Osteocyte (in vitro differentiated cells): ENCODE measurements around the gene SEC24C. TPM values are rescaled to one million over a fixed set of nuclear protein-coding genes. Genes with fewer than 3 reads are reported as not detected.

ENCODE experiments used
- DNase-seq: peaks from one replicate; pipeline ENCODE4 v3.0.0; 2021; ENCODE audit warnings: mixed read lengths; ENCODE audit not compliant: unreplicated experiment; ENCODE audit errors: extremely low spot score
- H3K27ac Mint-ChIP-seq: one replicate; pipeline ENCODE4 v1.8.0; 2021; ENCODE audit warnings: mild to moderate bottlenecking, mixed read lengths; ENCODE audit not compliant: unreplicated experiment
- H3K27me3 Mint-ChIP-seq: one replicate; pipeline ENCODE4 v1.8.0; 2021; ENCODE audit warnings: mixed read lengths; ENCODE audit not compliant: unreplicated experiment
- H3K36me3 Mint-ChIP-seq: one replicate; pipeline ENCODE4 v1.8.0; 2021; ENCODE audit warnings: mixed read lengths; ENCODE audit not compliant: unreplicated experiment
- H3K4me1 Mint-ChIP-seq: one replicate; pipeline ENCODE4 v1.8.0; 2021; ENCODE audit warnings: mixed read lengths; ENCODE audit not compliant: unreplicated experiment
- H3K4me3 Mint-ChIP-seq: one replicate; pipeline ENCODE4 v1.8.0; 2021; ENCODE audit warnings: mild to moderate bottlenecking, moderate library complexity, mixed read lengths; ENCODE audit not compliant: unreplicated experiment
- H3K9me3 Mint-ChIP-seq: one replicate; pipeline ENCODE4 v1.8.0; 2021; ENCODE audit warnings: mixed read lengths; ENCODE audit not compliant: unreplicated experiment
- CTCF ChIP-seq: fragments of 200-600 bp; sonication (generic); IDR thresholded peaks from 2 replicates; pipeline ENCODE4 v1.5.0; 2021; ENCODE audit warnings: antibody characterized with exemption, mild to moderate bottlenecking, moderate library complexity
- total RNA-seq: library from RNA; stranded (reverse); gene quantifications from 2 replicates; pipeline ENCODE4 v1.2.1, GENCODE V29; 2021

Gene SEC24C
- total RNA-seq, 1 donor from 2014 or later, result 64.2 TPM

GRCh38 chr10:73816917-73817729 lies 73.0 kb downstream of the SEC24C start:
- no peak for TF ChIP-seq CTCF
- no peaks in the 10 kb centered on the region for H3K27me3 Mint-ChIP-seq
- H3K36me3 Mint-ChIP-seq, result peaks cover 16% of the 10 kb centered on the region
- DNase-seq, result no peak
- peaks cover 12% of the 10 kb centered on the region for H3K4me1 Mint-ChIP-seq
- no peak overlapping the region for H3K4me3 Mint-ChIP-seq
- peak overlapping the region; percentile 6 for H3K27ac Mint-ChIP-seq
- no peaks in the 10 kb centered on the region for H3K9me3 Mint-ChIP-seq

GRCh38 chr10:73817826-73818225 lies 73.7 kb downstream of the SEC24C start:
- Mint-ChIP-seq H3K9me3 (no peaks in the 10 kb centered on the region), H3K4me3 (no peak overlapping the region), H3K27me3 (no peaks in the 10 kb centered on the region), H3K27ac (no peak overlapping the region), H3K36me3 (peaks cover 16% of the 10 kb centered on the region), H3K4me1 (peaks cover 9% of the 10 kb centered on the region)
- DNase-seq, result no peak
- no peak for TF ChIP-seq CTCF

- DNase-seq, result no peak
- H3K9me3 Mint-ChIP-seq, result no peaks in the 10 kb centered on the region
- TF ChIP-seq CTCF, result no peak
- H3K27me3 Mint-ChIP-seq, result no peaks in the 10 kb centered on the region
- H3K36me3 Mint-ChIP-seq, result peaks cover 16% of the 10 kb centered on the region
- peaks cover 9% of the 10 kb centered on the region for H3K4me1 Mint-ChIP-seq
- H3K27ac Mint-ChIP-seq, result no peak overlapping the region
- no peak overlapping the region for H3K4me3 Mint-ChIP-seq
Measured at GRCh38 chr10:73818402-73818801, 74.2 kb downstream of the SEC24C start.

GRCh38 chr10:73819081-73819480 lies 74.9 kb downstream of the SEC24C start:
- H3K4me3 Mint-ChIP-seq, result no peak overlapping the region
- H3K27ac Mint-ChIP-seq, result peak overlapping the region; percentile 31
- H3K36me3 Mint-ChIP-seq, result peaks cover 14% of the 10 kb centered on the region
- TF ChIP-seq CTCF, result no peak
- H3K27me3 Mint-ChIP-seq, result no peaks in the 10 kb centered on the region
- no peaks in the 10 kb centered on the region for H3K9me3 Mint-ChIP-seq
- no peak for DNase-seq
- H3K4me1 Mint-ChIP-seq, result peaks cover 9% of the 10 kb centered on the region

GRCh38 chr10:73819513-73820093 lies 75.4 kb downstream of the SEC24C start:
- H3K27ac Mint-ChIP-seq, result no peak overlapping the region
- H3K4me3 Mint-ChIP-seq, result no peak overlapping the region
- no peaks in the 10 kb centered on the region for H3K9me3 Mint-ChIP-seq
- DNase-seq, result no peak
- H3K36me3 Mint-ChIP-seq, result peaks cover 15% of the 10 kb centered on the region
- TF ChIP-seq CTCF, result no peak
- H3K27me3 Mint-ChIP-seq, result no peaks in the 10 kb centered on the region
- H3K4me1 Mint-ChIP-seq, result peaks cover 9% of the 10 kb centered on the region
